Prostate gland (tissue), 2 donors: ENCODE results near the gene KCP.

Experiments
- CTCF ChIP-seq, 4 experiments: fragments of 200-600 bp in 2 of 4; fragments of 450-650 bp in 2 of 4; sonication (generic) in 2 of 4; IDR thresholded peaks; 1 replicate in 3 of 4; 2 replicates in 1 of 4; pipeline ENCODE4 v1.5.1; 2016 to 2019; ENCODE audit warnings: antibody characterized with exemption in 4 of 4, mild to moderate bottlenecking in 2 of 4, moderate library complexity in 2 of 4
- POLR2A ChIP-seq: fragments of 450-650 bp; IDR thresholded peaks from one replicate; pipeline ENCODE4 v1.6.1; 2016; ENCODE audit warnings: antibody characterized with exemption, mild to moderate bottlenecking

DNA sequence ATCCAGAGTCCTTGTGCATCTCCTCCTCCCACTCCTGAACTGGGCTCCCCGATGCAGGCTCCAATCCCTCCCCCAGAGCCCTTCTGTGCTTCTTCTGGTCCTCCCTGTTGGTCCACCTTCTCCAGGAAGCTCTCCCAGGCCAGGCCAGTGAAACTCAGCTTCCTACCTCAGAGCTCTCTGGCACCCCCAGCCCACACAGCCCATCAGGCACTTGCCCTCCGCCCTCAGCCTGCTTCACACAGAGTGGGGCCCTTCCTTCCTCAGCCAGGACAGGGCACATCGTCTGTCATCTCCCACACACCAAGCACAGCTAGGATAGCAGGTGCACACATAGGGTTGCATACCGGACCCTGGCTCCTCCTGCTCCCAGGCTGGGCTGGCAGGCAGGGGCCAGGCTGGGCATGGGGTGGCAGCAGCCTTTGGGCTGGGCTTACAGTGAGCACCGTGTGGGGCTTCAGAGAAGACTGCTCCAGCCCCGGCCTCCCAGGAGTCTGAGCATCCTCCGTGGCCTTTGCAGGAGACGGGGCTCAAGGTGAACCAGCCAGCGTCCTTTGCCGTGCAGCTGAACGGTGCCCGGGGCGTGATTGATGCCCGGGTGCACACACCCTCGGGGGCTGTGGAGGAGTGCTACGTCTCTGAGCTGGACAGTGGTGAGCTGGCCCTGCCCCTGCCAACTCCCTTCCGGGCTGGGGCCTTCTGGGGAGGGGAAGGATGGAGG is 54.3 kb downstream of the KCP start:
- TF ChIP-seq CTCF (IDR thresholded peaks at IDR 0.05) (no peak), POLR2A (no peak)
